ENCODE measurements around the gene CBY1. TPM values are rescaled to one million over a fixed set of nuclear protein-coding genes. Genes with fewer than 3 reads are reported as not detected.

Gene CBY1
- total RNA-seq, 1 donor from 2014 or later: 38.5 TPM

GRCh38 chr22:38719196-38719595, 62.8 kb downstream of the CBY1 start:
- Mint-ChIP-seq H3K27me3 (ENCODE audit: low read depth) (no peaks in the 10 kb centered on the region), H3K4me1 (peaks cover 11% of the 10 kb centered on the region), H3K27ac (no peak overlapping the region), H3K36me3 (peaks cover 31% of the 10 kb centered on the region), H3K4me3 (no peak overlapping the region), H3K9me3 (no peaks in the 10 kb centered on the region)
- DNase-seq (ENCODE audit: low spot score in 2 of 2, unreplicated experiment in 2 of 2): no peak
- TF ChIP-seq CTCF (IDR thresholded peaks at IDR 0.05; ENCODE audit: unreplicated experiment): no peak

- H3K36me3 Mint-ChIP-seq: peaks cover 38% of the 10 kb centered on the region
Measured at GRCh38 chr22:38720350-38720749, 63.9 kb downstream of the CBY1 start.

GRCh38 chr22:38721551-38721950, 65.1 kb downstream of the CBY1 start:
- no peak overlapping the region for H3K27ac Mint-ChIP-seq
- TF ChIP-seq CTCF (IDR thresholded peaks at IDR 0.05; ENCODE audit: unreplicated experiment): no peak
- no peaks in the 10 kb centered on the region for H3K4me1 Mint-ChIP-seq
- no peak overlapping the region for H3K4me3 Mint-ChIP-seq
- H3K27me3 Mint-ChIP-seq (ENCODE audit: low read depth): no peaks in the 10 kb centered on the region
- DNase-seq (ENCODE audit: low spot score in 2 of 2, unreplicated experiment in 2 of 2): no peak
- H3K36me3 Mint-ChIP-seq: peaks cover 41% of the 10 kb centered on the region
- no peaks in the 10 kb centered on the region for H3K9me3 Mint-ChIP-seq

More at GRCh38 chr22:38720350-38720749, 63.9 kb downstream of the CBY1 start:
- H3K27ac Mint-ChIP-seq: no peak overlapping the region
- no peak for DNase-seq (ENCODE audit: low spot score in 2 of 2, unreplicated experiment in 2 of 2)
- H3K9me3 Mint-ChIP-seq: no peaks in the 10 kb centered on the region
- no peaks in the 10 kb centered on the region for H3K27me3 Mint-ChIP-seq (ENCODE audit: low read depth)
- no peak overlapping the region for H3K4me3 Mint-ChIP-seq
- H3K4me1 Mint-ChIP-seq: peaks cover 1% of the 10 kb centered on the region
- TF ChIP-seq CTCF (IDR thresholded peaks at IDR 0.05; ENCODE audit: unreplicated experiment): no peak

Other genes starting within 250 kb of the CBY1 start
- gene KCNJ4, start 201.4 kb upstream of the CBY1 start, total RNA-seq: 2.5 to 2.8 TPM (median 2.6 TPM) in 3 replicates
- gene KDELR3, start 188.5 kb upstream of the CBY1 start, total RNA-seq: 14.5 to 15.6 TPM (median 14.6 TPM) in 3 replicates
- 694 to 717 TPM (median 708 TPM) in 3 replicates for gene DDX17, start 150.3 kb upstream of the CBY1 start, total RNA-seq
- gene DMC1, start 86.5 kb upstream of the CBY1 start, total RNA-seq: 2.8 to 4.8 TPM (median 4.2 TPM) in 3 replicates
- 10.3 to 11.9 TPM (median 11.0 TPM) in 3 replicates for gene FAM227A, start 246 bp upstream of the CBY1 start, total RNA-seq
- 59.7 to 68.1 TPM (median 61.4 TPM) in 3 replicates for gene TOMM22, start 25.3 kb downstream of the CBY1 start, total RNA-seq
- 58.4 to 59.6 TPM (median 59.6 TPM) in 3 replicates for gene JOSD1, start 44.3 kb downstream of the CBY1 start, total RNA-seq
- gene GTPBP1, start 49.3 kb downstream of the CBY1 start, total RNA-seq: 71.6 to 74.3 TPM (median 73.1 TPM) in 3 replicates
- gene SUN2, start 99.4 kb downstream of the CBY1 start, total RNA-seq: 59.8 to 63.0 TPM (median 61.2 TPM) in 3 replicates
- 15.9 to 18.0 TPM (median 17.3 TPM) in 3 replicates for gene DNAL4, start 137.5 kb downstream of the CBY1 start, total RNA-seq
- gene NPTXR, start 187.4 kb downstream of the CBY1 start, total RNA-seq: 9.6 to 10.3 TPM (median 10.1 TPM) in 3 replicates
- 101 to 104 TPM (median 102 TPM) in 3 replicates for gene CBX6, start 215.6 kb downstream of the CBY1 start, total RNA-seq